ENCODE results near the gene SOX10.

The SOX10 gene

GRCh38 chr22:37929390-37929789 is 55.0 kb downstream of the SOX10 start:
- DNase-seq (ENCODE audit: low spot score): no peak
- Histone ChIP-seq H3K4ac (ENCODE audit: low read length) (no peak overlapping the region), H3K9ac (ENCODE audit: low read depth, low read length, poor library complexity) (no peak overlapping the region), H4K8ac (ENCODE audit: low read depth, low read length) (no peak overlapping the region), H3K14ac (ENCODE audit: low read length) (no peak overlapping the region), H3K27ac (replicated peaks; ENCODE audit: low read length) (no peak overlapping the region), H3K79me1 (ENCODE audit: low read depth, low read length) (peaks cover 3% of the 10 kb centered on the region), H3K9me3 (replicated peaks in 1 of 2; ENCODE audit: control insufficient read depth in 2 of 2, insufficient read depth in 1 of 2, low read depth in 1 of 2, low read length in 2 of 2) (no peaks in the 10 kb centered on the region), H4K91ac (ENCODE audit: low read depth, low read length, poor library complexity) (no peak overlapping the region), H2BK120ac (ENCODE audit: low read depth, low read length) (no peak overlapping the region), H3K4me1 (ENCODE audit: control insufficient read depth in 2 of 2, insufficient read depth in 1 of 2, low read depth in 1 of 2, low read length in 2 of 2) (peaks cover 3 to 8% of the 10 kb centered on the region in 2 donors), H3K27me3 (ENCODE audit: control insufficient read depth in 3 of 3, insufficient read depth in 3 of 3, low read depth in 1 of 3, low read length in 3 of 3) (no peaks in the 10 kb centered on the region), H3K18ac (ENCODE audit: low read length) (peak overlapping the region; percentile 38), H3K23ac (ENCODE audit: low read depth, low read length, poor library complexity) (peak overlapping the region; percentile 65), H2BK5ac (ENCODE audit: low read length) (no peak overlapping the region), H2AFZ (ENCODE audit: low read length) (no peak overlapping the region), H3K36me3 (replicated peaks in 1 of 2; ENCODE audit: control insufficient read depth in 2 of 2, insufficient read depth in 2 of 2, low read length in 2 of 2) (peaks cover 32 to 78% of the 10 kb centered on the region in 2 donors), H2BK12ac (ENCODE audit: low read length) (no peak overlapping the region), H2AK5ac (ENCODE audit: low read depth, low read length) (no peak overlapping the region), H3K4me2 (ENCODE audit: insufficient read depth, low read length, poor library complexity, severe bottlenecking) (no peak overlapping the region), H3K4me3 (ENCODE audit: low read length in 2 of 2) (no peak overlapping the region), H2BK15ac (ENCODE audit: low read length) (no peak overlapping the region)
- no CpG with 5 or more reads among the region's 5 CpGs for WGBS, 2 donors (ENCODE audit: extremely low coverage in 2 of 2, insufficient read length in 2 of 2, insufficient replicate concordance in 1 of 2)

GRCh38 chr22:37927637-37927936 is 56.8 kb downstream of the SOX10 start:
- Histone ChIP-seq H3K14ac (ENCODE audit: low read length) (no peak overlapping the region), H3K27ac (replicated peaks; ENCODE audit: low read length) (no peak overlapping the region), H3K4me3 (ENCODE audit: low read length in 2 of 2) (no peak overlapping the region), H3K4ac (ENCODE audit: low read length) (no peak overlapping the region), H2BK120ac (ENCODE audit: low read depth, low read length) (no peak overlapping the region), H2AFZ (ENCODE audit: low read length) (no peak overlapping the region), H3K27me3 (ENCODE audit: control insufficient read depth in 3 of 3, insufficient read depth in 3 of 3, low read depth in 1 of 3, low read length in 3 of 3) (no peaks in the 10 kb centered on the region), H3K9me3 (replicated peaks in 1 of 2; ENCODE audit: control insufficient read depth in 2 of 2, insufficient read depth in 1 of 2, low read depth in 1 of 2, low read length in 2 of 2) (no peaks in the 10 kb centered on the region), H3K4me1 (ENCODE audit: control insufficient read depth in 2 of 2, insufficient read depth in 1 of 2, low read depth in 1 of 2, low read length in 2 of 2) (no peaks in the 10 kb centered on the region), H4K8ac (ENCODE audit: low read depth, low read length) (no peak overlapping the region), H2BK15ac (ENCODE audit: low read length) (no peak overlapping the region), H3K4me2 (ENCODE audit: insufficient read depth, low read length, poor library complexity, severe bottlenecking) (no peak overlapping the region), H3K18ac (ENCODE audit: low read length) (no peak overlapping the region), H2BK12ac (ENCODE audit: low read length) (no peak overlapping the region), H3K36me3 (replicated peaks in 1 of 2; ENCODE audit: control insufficient read depth in 2 of 2, insufficient read depth in 2 of 2, low read length in 2 of 2) (peaks cover 23 to 71% of the 10 kb centered on the region in 2 donors), H4K91ac (ENCODE audit: low read depth, low read length, poor library complexity) (no peak overlapping the region), H3K9ac (ENCODE audit: low read depth, low read length, poor library complexity) (no peak overlapping the region), H2BK5ac (ENCODE audit: low read length) (no peak overlapping the region), H3K79me1 (ENCODE audit: low read depth, low read length) (peaks cover 3% of the 10 kb centered on the region), H2AK5ac (ENCODE audit: low read depth, low read length) (no peak overlapping the region), H3K23ac (ENCODE audit: low read depth, low read length, poor library complexity) (no peak overlapping the region)
- no CpG with 5 or more reads among the region's 5 CpGs for WGBS, 2 donors (ENCODE audit: extremely low coverage in 2 of 2, insufficient read length in 2 of 2, insufficient replicate concordance in 1 of 2)
- DNase-seq (ENCODE audit: low spot score): no peak

GRCh38 chr22:37926771-37927636 is 57.4 kb downstream of the SOX10 start:
- Histone ChIP-seq H3K9me3 (replicated peaks in 1 of 2; ENCODE audit: control insufficient read depth in 2 of 2, insufficient read depth in 1 of 2, low read depth in 1 of 2, low read length in 2 of 2) (no peaks in the 10 kb centered on the region), H3K36me3 (replicated peaks in 1 of 2; ENCODE audit: control insufficient read depth in 2 of 2, insufficient read depth in 2 of 2, low read length in 2 of 2) (peaks cover 20 to 65% of the 10 kb centered on the region in 2 donors), H2BK120ac (ENCODE audit: low read depth, low read length) (no peak overlapping the region), H3K27me3 (ENCODE audit: control insufficient read depth in 3 of 3, insufficient read depth in 3 of 3, low read depth in 1 of 3, low read length in 3 of 3) (no peaks in the 10 kb centered on the region), H3K14ac (ENCODE audit: low read length) (no peak overlapping the region), H3K27ac (replicated peaks; ENCODE audit: low read length) (no peak overlapping the region), H4K8ac (ENCODE audit: low read depth, low read length) (no peak overlapping the region), H2AK5ac (ENCODE audit: low read depth, low read length) (no peak overlapping the region), H3K9ac (ENCODE audit: low read depth, low read length, poor library complexity) (no peak overlapping the region), H4K91ac (ENCODE audit: low read depth, low read length, poor library complexity) (no peak overlapping the region), H3K4me1 (ENCODE audit: control insufficient read depth in 2 of 2, insufficient read depth in 1 of 2, low read depth in 1 of 2, low read length in 2 of 2) (no peaks in the 10 kb centered on the region), H3K79me1 (ENCODE audit: low read depth, low read length) (peaks cover 3% of the 10 kb centered on the region), H2BK15ac (ENCODE audit: low read length) (no peak overlapping the region), H2BK12ac (ENCODE audit: low read length) (no peak overlapping the region), H2AFZ (ENCODE audit: low read length) (no peak overlapping the region), H3K4me3 (ENCODE audit: low read length in 2 of 2) (peak overlapping the region in 1 of 2 donors; percentile 36), H3K4me2 (ENCODE audit: insufficient read depth, low read length, poor library complexity, severe bottlenecking) (no peak overlapping the region), H3K18ac (ENCODE audit: low read length) (no peak overlapping the region), H3K4ac (ENCODE audit: low read length) (no peak overlapping the region), H3K23ac (ENCODE audit: low read depth, low read length, poor library complexity) (no peak overlapping the region), H2BK5ac (ENCODE audit: low read length) (peak overlapping the region; percentile 13)
- WGBS, 2 donors (ENCODE audit: extremely low coverage in 2 of 2, insufficient read length in 2 of 2, insufficient replicate concordance in 1 of 2): no CpG with 5 or more reads among the region's 32 CpGs
- DNase-seq (ENCODE audit: low spot score): no peak

GRCh38 chr22:37926358-37926757 is 58.0 kb downstream of the SOX10 start:
- Histone ChIP-seq H3K9me3 (replicated peaks in 1 of 2; ENCODE audit: control insufficient read depth in 2 of 2, insufficient read depth in 1 of 2, low read depth in 1 of 2, low read length in 2 of 2) (no peaks in the 10 kb centered on the region), H3K27me3 (ENCODE audit: control insufficient read depth in 3 of 3, insufficient read depth in 3 of 3, low read depth in 1 of 3, low read length in 3 of 3) (no peaks in the 10 kb centered on the region), H3K9ac (ENCODE audit: low read depth, low read length, poor library complexity) (no peak overlapping the region), H3K4me2 (ENCODE audit: insufficient read depth, low read length, poor library complexity, severe bottlenecking) (no peak overlapping the region), H2BK120ac (ENCODE audit: low read depth, low read length) (no peak overlapping the region), H2AK5ac (ENCODE audit: low read depth, low read length) (no peak overlapping the region), H3K14ac (ENCODE audit: low read length) (no peak overlapping the region), H2BK5ac (ENCODE audit: low read length) (peak overlapping the region; percentile 13), H2AFZ (ENCODE audit: low read length) (no peak overlapping the region), H3K4me1 (ENCODE audit: control insufficient read depth in 2 of 2, insufficient read depth in 1 of 2, low read depth in 1 of 2, low read length in 2 of 2) (no peaks in the 10 kb centered on the region), H2BK12ac (ENCODE audit: low read length) (no peak overlapping the region), H3K27ac (replicated peaks; ENCODE audit: low read length) (no peak overlapping the region), H2BK15ac (ENCODE audit: low read length) (no peak overlapping the region), H3K18ac (ENCODE audit: low read length) (no peak overlapping the region), H4K8ac (ENCODE audit: low read depth, low read length) (no peak overlapping the region), H3K4ac (ENCODE audit: low read length) (no peak overlapping the region), H3K23ac (ENCODE audit: low read depth, low read length, poor library complexity) (no peak overlapping the region), H3K36me3 (replicated peaks in 1 of 2; ENCODE audit: control insufficient read depth in 2 of 2, insufficient read depth in 2 of 2, low read length in 2 of 2) (peaks cover 20 to 65% of the 10 kb centered on the region in 2 donors), H3K79me1 (ENCODE audit: low read depth, low read length) (peaks cover 1% of the 10 kb centered on the region), H3K4me3 (ENCODE audit: low read length in 2 of 2) (peak overlapping the region in 1 of 2 donors; percentile 48), H4K91ac (ENCODE audit: low read depth, low read length, poor library complexity) (no peak overlapping the region)
- no peak for DNase-seq (ENCODE audit: low spot score)
- WGBS, 2 donors (ENCODE audit: extremely low coverage in 2 of 2, insufficient read length in 2 of 2, insufficient replicate concordance in 1 of 2): no CpG with 5 or more reads among the region's 7 CpGs

All from neuronal stem cell (in vitro differentiated cells).